ENCODE results near the gene STPG1.

STPG1 gene

GRCh38 chr1:24390924-24391782, 22.4 kb downstream of the STPG1 start:
- Histone ChIP-seq H3K36me3 (ENCODE audit: insufficient read depth, low read length) (no peaks in the 10 kb centered on the region), H3K27me3 (ENCODE audit: control insufficient read depth, insufficient read depth, low read length) (no peaks in the 10 kb centered on the region), H3K4me2 (ENCODE audit: low read length) (peak overlapping the region; percentile 72), H3K4me3 (ENCODE audit: low read length) (no peak overlapping the region), H3K9ac (ENCODE audit: low read depth, low read length) (peak overlapping the region; percentile 60), H3K9me3 (replicated peaks; ENCODE audit: low read length) (no peaks in the 10 kb centered on the region), H3K4me1 (ENCODE audit: control insufficient read depth, insufficient read depth, low read length) (peaks cover 23% of the 10 kb centered on the region)

DNA sequence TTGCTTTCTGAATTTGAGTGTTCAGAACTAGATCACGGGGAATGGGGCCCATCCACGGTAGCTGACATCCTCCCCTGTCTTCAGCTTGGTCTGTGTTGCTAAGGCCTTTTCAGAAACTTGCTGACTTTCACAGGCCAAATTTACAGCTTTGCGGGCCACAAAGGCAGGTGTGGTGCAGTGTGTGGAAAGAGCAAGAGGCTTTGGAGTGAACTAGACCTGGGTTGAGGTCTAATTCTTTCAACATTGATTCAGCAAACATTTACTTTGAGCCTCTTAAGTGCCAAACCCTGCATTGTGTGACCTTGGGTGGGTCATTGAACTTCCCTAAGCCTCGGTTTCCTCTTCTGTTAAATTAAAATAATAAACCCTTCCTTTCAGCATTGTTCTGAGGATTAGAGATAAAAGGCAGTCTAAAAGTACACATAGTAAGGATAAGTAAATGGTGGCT, 24.3 kb downstream of the STPG1 start:
- H3K4me1 ChIP-seq (ENCODE audit: control insufficient read depth, insufficient read depth, low read length) = peaks cover 29% of the 10 kb centered on the region
- H3K4me3 ChIP-seq (ENCODE audit: low read length) = no peak overlapping the region
- H3K36me3 ChIP-seq (ENCODE audit: insufficient read depth, low read length) = no peaks in the 10 kb centered on the region
- no peaks in the 10 kb centered on the region for H3K9me3 ChIP-seq (replicated peaks; ENCODE audit: low read length)
- H3K4me2 ChIP-seq (ENCODE audit: low read length) = no peak overlapping the region
- H3K9ac ChIP-seq (ENCODE audit: low read depth, low read length) = no peak overlapping the region
- H3K27me3 ChIP-seq (ENCODE audit: control insufficient read depth, insufficient read depth, low read length) = no peaks in the 10 kb centered on the region

- Histone ChIP-seq H3K27me3 (ENCODE audit: control insufficient read depth, insufficient read depth, low read length) (no peaks in the 10 kb centered on the region), H3K4me2 (ENCODE audit: low read length) (no peak overlapping the region), H3K9me3 (replicated peaks; ENCODE audit: low read length) (no peaks in the 10 kb centered on the region), H3K36me3 (ENCODE audit: insufficient read depth, low read length) (no peaks in the 10 kb centered on the region), H3K4me1 (ENCODE audit: control insufficient read depth, insufficient read depth, low read length) (peaks cover 25% of the 10 kb centered on the region), H3K4me3 (ENCODE audit: low read length) (no peak overlapping the region), H3K9ac (ENCODE audit: low read depth, low read length) (no peak overlapping the region)
Observed at GRCh38 chr1:24388331-24388885, 25.2 kb downstream of the STPG1 start.

DNA sequence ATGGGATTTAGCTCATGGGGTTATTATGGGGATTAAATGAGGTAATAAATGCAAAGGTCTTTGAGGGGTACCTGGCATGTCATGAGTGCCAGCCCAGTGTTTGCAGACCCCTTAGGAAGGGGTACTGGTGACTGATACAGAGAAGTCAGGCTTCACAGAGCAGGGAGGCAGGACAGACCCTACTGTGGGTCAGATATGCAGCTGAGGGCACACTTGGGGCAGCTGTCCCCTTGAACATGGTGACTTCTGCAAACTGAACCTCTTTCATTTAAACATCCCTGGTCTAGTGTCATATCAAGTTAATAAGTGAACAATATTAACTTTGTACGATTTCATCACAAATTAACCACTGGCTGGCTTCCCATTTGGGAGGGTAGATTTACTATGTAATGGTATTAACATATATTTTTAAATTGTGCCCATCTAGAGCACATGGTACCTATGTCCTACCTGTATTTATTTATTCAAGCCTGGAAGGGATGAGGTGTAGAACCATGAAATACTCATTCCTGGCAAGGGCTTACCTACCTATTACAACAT, 25.9 kb downstream of the STPG1 start:
- Histone ChIP-seq H3K9ac (ENCODE audit: low read depth, low read length) (no peak overlapping the region), H3K4me1 (ENCODE audit: control insufficient read depth, insufficient read depth, low read length) (peaks cover 21% of the 10 kb centered on the region), H3K27me3 (ENCODE audit: control insufficient read depth, insufficient read depth, low read length) (no peaks in the 10 kb centered on the region), H3K9me3 (replicated peaks; ENCODE audit: low read length) (no peaks in the 10 kb centered on the region), H3K4me2 (ENCODE audit: low read length) (no peak overlapping the region), H3K36me3 (ENCODE audit: insufficient read depth, low read length) (no peaks in the 10 kb centered on the region), H3K4me3 (ENCODE audit: low read length) (no peak overlapping the region)

DNA sequence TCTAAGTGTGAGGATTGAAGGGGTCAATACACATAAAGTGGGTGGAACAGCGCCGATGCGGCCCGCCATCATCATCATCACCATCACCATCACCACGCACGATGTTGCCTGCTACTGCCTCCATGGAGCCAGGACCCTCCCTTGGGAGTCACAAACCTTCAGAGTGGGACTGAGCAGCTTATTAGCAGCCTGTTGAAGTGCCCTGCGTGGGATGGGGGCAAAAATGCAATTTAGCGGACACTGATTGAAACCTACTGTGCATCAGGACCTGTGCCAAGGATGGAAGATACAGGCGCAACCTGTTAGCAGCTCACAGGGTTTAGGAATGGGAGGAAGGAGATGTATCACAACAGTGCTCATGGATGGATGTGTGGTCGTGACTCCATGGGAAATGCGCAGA, 26.7 kb downstream of the STPG1 start:
- no peak overlapping the region for H3K4me3 ChIP-seq (ENCODE audit: low read length)
- peaks cover 19% of the 10 kb centered on the region for H3K4me1 ChIP-seq (ENCODE audit: control insufficient read depth, insufficient read depth, low read length)
- H3K4me2 ChIP-seq (ENCODE audit: low read length) = no peak overlapping the region
- no peaks in the 10 kb centered on the region for H3K36me3 ChIP-seq (ENCODE audit: insufficient read depth, low read length)
- H3K9me3 ChIP-seq (replicated peaks; ENCODE audit: low read length) = no peaks in the 10 kb centered on the region
- H3K9ac ChIP-seq (ENCODE audit: low read depth, low read length) = no peak overlapping the region
- H3K27me3 ChIP-seq (ENCODE audit: control insufficient read depth, insufficient read depth, low read length) = no peaks in the 10 kb centered on the region

- Histone ChIP-seq H3K4me1 (ENCODE audit: control insufficient read depth, insufficient read depth, low read length) (peaks cover 13% of the 10 kb centered on the region), H3K9me3 (replicated peaks; ENCODE audit: low read length) (no peaks in the 10 kb centered on the region), H3K9ac (ENCODE audit: low read depth, low read length) (no peak overlapping the region), H3K36me3 (ENCODE audit: insufficient read depth, low read length) (no peaks in the 10 kb centered on the region), H3K4me3 (ENCODE audit: low read length) (no peak overlapping the region), H3K27me3 (ENCODE audit: control insufficient read depth, insufficient read depth, low read length) (no peaks in the 10 kb centered on the region), H3K4me2 (ENCODE audit: low read length) (no peak overlapping the region)
Observed at GRCh38 chr1:24386241-24386640, 27.3 kb downstream of the STPG1 start.

GRCh38 chr1:24385160-24385940, 28.2 kb downstream of the STPG1 start:
- Histone ChIP-seq H3K4me1 (ENCODE audit: control insufficient read depth, insufficient read depth, low read length) (peaks cover 13% of the 10 kb centered on the region), H3K36me3 (ENCODE audit: insufficient read depth, low read length) (no peaks in the 10 kb centered on the region), H3K4me2 (ENCODE audit: low read length) (no peak overlapping the region), H3K27me3 (ENCODE audit: control insufficient read depth, insufficient read depth, low read length) (no peaks in the 10 kb centered on the region), H3K9me3 (replicated peaks; ENCODE audit: low read length) (no peaks in the 10 kb centered on the region), H3K4me3 (ENCODE audit: low read length) (no peak overlapping the region), H3K9ac (ENCODE audit: low read depth, low read length) (no peak overlapping the region)

DNA sequence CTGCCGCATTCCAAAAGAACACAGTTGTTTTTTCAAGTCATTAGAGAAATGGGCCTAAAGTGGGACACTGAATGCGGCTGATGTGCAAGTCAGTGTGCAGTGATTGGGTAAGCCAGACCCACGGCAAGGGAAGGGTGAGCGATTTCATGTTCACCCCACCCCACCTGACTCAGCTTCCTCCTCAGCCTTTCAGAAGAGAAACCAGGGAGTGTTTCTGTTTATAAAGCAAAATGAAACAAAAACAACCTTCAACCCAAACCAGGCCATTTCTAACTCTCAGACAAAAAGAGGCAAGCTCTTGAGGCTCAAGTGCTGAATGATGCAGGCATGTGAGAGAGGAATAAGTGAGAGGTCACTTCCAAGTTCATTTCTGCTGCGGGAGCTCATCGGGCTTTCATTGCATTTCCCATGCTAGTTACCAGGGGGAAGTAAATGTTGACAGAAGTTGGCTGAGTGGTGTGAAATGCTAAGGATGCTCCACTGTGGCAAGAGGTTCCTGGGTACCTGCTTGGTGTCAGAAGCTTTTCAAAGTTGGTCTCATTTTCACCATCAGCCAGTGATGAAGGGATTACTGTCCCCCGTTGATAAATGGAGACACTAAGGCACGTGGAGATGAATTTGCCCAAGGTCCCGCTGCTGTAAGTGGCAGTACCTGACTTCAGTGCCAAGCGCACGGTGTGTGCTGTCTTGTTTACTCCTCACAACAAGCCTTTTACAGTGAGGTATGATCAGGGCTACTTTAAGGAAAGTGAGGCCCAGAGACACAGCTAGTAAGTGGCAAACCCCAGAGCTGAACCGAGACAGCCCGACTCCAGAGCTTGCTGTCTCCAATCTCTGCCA, 29.1 kb downstream of the STPG1 start:
- H3K4me2 ChIP-seq (ENCODE audit: low read length) = peak overlapping the region; percentile 50
- no peaks in the 10 kb centered on the region for H3K9me3 ChIP-seq (replicated peaks; ENCODE audit: low read length)
- H3K4me1 ChIP-seq (ENCODE audit: control insufficient read depth, insufficient read depth, low read length) = peaks cover 21% of the 10 kb centered on the region
- no peak overlapping the region for H3K9ac ChIP-seq (ENCODE audit: low read depth, low read length)
- H3K4me3 ChIP-seq (ENCODE audit: low read length) = no peak overlapping the region
- no peaks in the 10 kb centered on the region for H3K36me3 ChIP-seq (ENCODE audit: insufficient read depth, low read length)
- no peaks in the 10 kb centered on the region for H3K27me3 ChIP-seq (ENCODE audit: control insufficient read depth, insufficient read depth, low read length)

DNA sequence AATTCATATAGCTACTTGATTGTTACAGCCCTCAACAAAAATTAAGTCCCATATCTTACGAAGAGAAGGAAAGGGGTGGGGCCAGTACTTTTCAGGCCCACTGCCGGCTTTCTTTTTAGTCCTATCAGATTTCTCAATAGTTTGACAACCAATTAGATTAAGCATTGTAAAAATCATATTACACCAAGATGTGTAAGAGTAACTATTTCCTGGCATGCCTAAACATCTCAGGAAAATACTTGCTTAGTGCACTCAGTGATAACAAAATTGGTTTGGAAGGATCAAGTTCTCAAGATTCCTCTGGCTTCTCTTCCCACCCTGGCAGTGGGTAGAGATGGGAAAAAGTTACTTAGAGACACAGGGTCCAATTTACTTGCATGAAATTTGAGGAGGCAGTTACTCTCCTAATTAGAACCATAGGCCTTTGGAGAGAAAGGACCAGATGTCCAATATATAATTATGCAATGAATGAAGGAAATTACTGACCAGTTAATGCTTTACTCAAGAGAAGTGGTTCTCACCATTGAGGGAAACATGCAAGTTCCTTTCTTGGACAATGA, 30.1 kb downstream of the STPG1 start:
- Histone ChIP-seq H3K27me3 (ENCODE audit: control insufficient read depth, insufficient read depth, low read length) (no peaks in the 10 kb centered on the region), H3K4me3 (ENCODE audit: low read length) (no peak overlapping the region), H3K9me3 (replicated peaks; ENCODE audit: low read length) (no peaks in the 10 kb centered on the region), H3K4me2 (ENCODE audit: low read length) (no peak overlapping the region), H3K4me1 (ENCODE audit: control insufficient read depth, insufficient read depth, low read length) (peaks cover 21% of the 10 kb centered on the region), H3K9ac (ENCODE audit: low read depth, low read length) (no peak overlapping the region), H3K36me3 (ENCODE audit: insufficient read depth, low read length) (peaks cover 5% of the 10 kb centered on the region)

DNA sequence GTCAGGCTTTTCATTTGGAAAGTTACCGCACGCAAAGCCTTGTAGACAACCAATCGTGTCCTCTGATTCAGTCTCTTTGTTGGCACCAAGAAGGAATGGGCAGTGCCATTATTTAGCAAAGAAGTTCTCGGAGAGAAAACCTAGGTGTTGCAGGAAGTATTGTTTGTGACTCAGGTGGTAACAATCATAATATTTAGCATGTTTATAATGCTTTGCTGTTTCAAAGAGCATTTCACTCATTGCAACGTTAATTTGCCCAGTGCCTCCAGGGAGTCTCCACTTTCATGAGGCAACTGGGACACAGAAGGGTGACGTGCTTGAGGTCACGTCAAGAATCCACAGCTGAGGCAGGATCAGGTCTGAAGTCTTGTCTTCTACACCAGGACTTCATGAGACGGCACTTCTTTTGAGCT, 31.4 kb downstream of the STPG1 start:
- H3K4me1 ChIP-seq (ENCODE audit: control insufficient read depth, insufficient read depth, low read length) = peaks cover 21% of the 10 kb centered on the region
- no peaks in the 10 kb centered on the region for H3K27me3 ChIP-seq (ENCODE audit: control insufficient read depth, insufficient read depth, low read length)
- no peak overlapping the region for H3K4me3 ChIP-seq (ENCODE audit: low read length)
- H3K9ac ChIP-seq (ENCODE audit: low read depth, low read length) = no peak overlapping the region
- H3K9me3 ChIP-seq (replicated peaks; ENCODE audit: low read length) = no peaks in the 10 kb centered on the region
- peaks cover 5% of the 10 kb centered on the region for H3K36me3 ChIP-seq (ENCODE audit: insufficient read depth, low read length)
- no peak overlapping the region for H3K4me2 ChIP-seq (ENCODE audit: low read length)
